ENCODE results near the gene CROCC.

CROCC gene

GRCh38 chr1:16986113-16986512 lies 64.4 kb downstream of the CROCC start:
- H3K36me3 ChIP-seq (ENCODE audit: control insufficient read depth, insufficient read depth, low read length): peaks cover 22% of the 10 kb centered on the region

GRCh38 chr1:16986560-16986959 lies 64.8 kb downstream of the CROCC start:
- no peaks in the 10 kb centered on the region for H3K9me3 ChIP-seq (ENCODE audit: control insufficient read depth, insufficient read depth, low read length)
- H3K9ac ChIP-seq (ENCODE audit: low read depth, low read length): no peak overlapping the region
- H3K4me3 ChIP-seq (ENCODE audit: low read depth, low read length): no peak overlapping the region
- no peak overlapping the region for H3K27ac ChIP-seq (ENCODE audit: low read depth, low read length)
- H3K36me3 ChIP-seq (ENCODE audit: control insufficient read depth, insufficient read depth, low read length): peaks cover 24% of the 10 kb centered on the region
- H3K4me1 ChIP-seq (ENCODE audit: control insufficient read depth, insufficient read depth, low read length): no peaks in the 10 kb centered on the region
- no peaks in the 10 kb centered on the region for H3K27me3 ChIP-seq (ENCODE audit: control insufficient read depth, insufficient read depth, low read length)

More at GRCh38 chr1:16986113-16986512, 64.4 kb downstream of the CROCC start:
- Histone ChIP-seq H3K9me3 (ENCODE audit: control insufficient read depth, insufficient read depth, low read length) (no peaks in the 10 kb centered on the region), H3K27ac (ENCODE audit: low read depth, low read length) (no peak overlapping the region), H3K4me3 (ENCODE audit: low read depth, low read length) (no peak overlapping the region), H3K27me3 (ENCODE audit: control insufficient read depth, insufficient read depth, low read length) (no peaks in the 10 kb centered on the region), H3K4me1 (ENCODE audit: control insufficient read depth, insufficient read depth, low read length) (no peaks in the 10 kb centered on the region; the same call in 1 of the 2 replicates), H3K9ac (ENCODE audit: low read depth, low read length) (no peak overlapping the region)

- Histone ChIP-seq H3K4me3 (ENCODE audit: low read depth, low read length) (no peak overlapping the region), H3K9me3 (ENCODE audit: control insufficient read depth, insufficient read depth, low read length) (no peaks in the 10 kb centered on the region), H3K4me1 (ENCODE audit: control insufficient read depth, insufficient read depth, low read length) (no peaks in the 10 kb centered on the region), H3K9ac (ENCODE audit: low read depth, low read length) (no peak overlapping the region), H3K27ac (ENCODE audit: low read depth, low read length) (no peak overlapping the region), H3K27me3 (ENCODE audit: control insufficient read depth, insufficient read depth, low read length) (no peaks in the 10 kb centered on the region), H3K36me3 (ENCODE audit: control insufficient read depth, insufficient read depth, low read length) (peaks cover 24% of the 10 kb centered on the region)
Observed at GRCh38 chr1:16986962-16987361, 65.2 kb downstream of the CROCC start.

- H3K4me1 ChIP-seq (ENCODE audit: control insufficient read depth, insufficient read depth, low read length): no peaks in the 10 kb centered on the region
- no peak overlapping the region for H3K27ac ChIP-seq (ENCODE audit: low read depth, low read length)
- peaks cover 24% of the 10 kb centered on the region for H3K36me3 ChIP-seq (ENCODE audit: control insufficient read depth, insufficient read depth, low read length)
- no peaks in the 10 kb centered on the region for H3K27me3 ChIP-seq (ENCODE audit: control insufficient read depth, insufficient read depth, low read length)
- H3K9me3 ChIP-seq (ENCODE audit: control insufficient read depth, insufficient read depth, low read length): no peaks in the 10 kb centered on the region
- no peak overlapping the region for H3K4me3 ChIP-seq (ENCODE audit: low read depth, low read length)
- no peak overlapping the region for H3K9ac ChIP-seq (ENCODE audit: low read depth, low read length)
Observed at GRCh38 chr1:16988210-16988609, 66.5 kb downstream of the CROCC start.

- Histone ChIP-seq H3K27ac (ENCODE audit: low read depth, low read length) (no peak overlapping the region), H3K9ac (ENCODE audit: low read depth, low read length) (no peak overlapping the region), H3K27me3 (ENCODE audit: control insufficient read depth, insufficient read depth, low read length) (no peaks in the 10 kb centered on the region), H3K36me3 (ENCODE audit: control insufficient read depth, insufficient read depth, low read length) (peaks cover 25% of the 10 kb centered on the region), H3K4me3 (ENCODE audit: low read depth, low read length) (no peak overlapping the region), H3K9me3 (ENCODE audit: control insufficient read depth, insufficient read depth, low read length) (no peaks in the 10 kb centered on the region), H3K4me1 (ENCODE audit: control insufficient read depth, insufficient read depth, low read length) (no peaks in the 10 kb centered on the region)
Observed at GRCh38 chr1:16989676-16990391, 68.1 kb downstream of the CROCC start.

GRCh38 chr1:16991571-16991970 lies 69.8 kb downstream of the CROCC start:
- Histone ChIP-seq H3K4me1 (ENCODE audit: control insufficient read depth, insufficient read depth, low read length) (no peaks in the 10 kb centered on the region), H3K9ac (ENCODE audit: low read depth, low read length) (no peak overlapping the region), H3K27me3 (ENCODE audit: control insufficient read depth, insufficient read depth, low read length) (no peaks in the 10 kb centered on the region), H3K36me3 (ENCODE audit: control insufficient read depth, insufficient read depth, low read length) (peaks cover 27% of the 10 kb centered on the region), H3K27ac (ENCODE audit: low read depth, low read length) (no peak overlapping the region), H3K4me3 (ENCODE audit: low read depth, low read length) (no peak overlapping the region), H3K9me3 (ENCODE audit: control insufficient read depth, insufficient read depth, low read length) (no peaks in the 10 kb centered on the region)

GRCh38 chr1:16992102-16992501 lies 70.4 kb downstream of the CROCC start:
- H3K27ac ChIP-seq (ENCODE audit: low read depth, low read length): no peak overlapping the region
- no peak overlapping the region for H3K9ac ChIP-seq (ENCODE audit: low read depth, low read length)
- no peaks in the 10 kb centered on the region for H3K9me3 ChIP-seq (ENCODE audit: control insufficient read depth, insufficient read depth, low read length)
- H3K36me3 ChIP-seq (ENCODE audit: control insufficient read depth, insufficient read depth, low read length): peaks cover 32% of the 10 kb centered on the region
- H3K4me1 ChIP-seq (ENCODE audit: control insufficient read depth, insufficient read depth, low read length): no peaks in the 10 kb centered on the region
- H3K27me3 ChIP-seq (ENCODE audit: control insufficient read depth, insufficient read depth, low read length): no peaks in the 10 kb centered on the region
- H3K4me3 ChIP-seq (ENCODE audit: low read depth, low read length): no peak overlapping the region

- no peak overlapping the region for H3K27ac ChIP-seq (ENCODE audit: low read depth, low read length)
- H3K4me1 ChIP-seq (ENCODE audit: control insufficient read depth, insufficient read depth, low read length): no peaks in the 10 kb centered on the region
- no peak overlapping the region for H3K9ac ChIP-seq (ENCODE audit: low read depth, low read length)
- no peaks in the 10 kb centered on the region for H3K27me3 ChIP-seq (ENCODE audit: control insufficient read depth, insufficient read depth, low read length)
- H3K4me3 ChIP-seq (ENCODE audit: low read depth, low read length): no peak overlapping the region
- no peaks in the 10 kb centered on the region for H3K9me3 ChIP-seq (ENCODE audit: control insufficient read depth, insufficient read depth, low read length)
- peaks cover 36% of the 10 kb centered on the region for H3K36me3 ChIP-seq (ENCODE audit: control insufficient read depth, insufficient read depth, low read length)
Observed at GRCh38 chr1:16992675-16993074, 70.9 kb downstream of the CROCC start.

GRCh38 chr1:16993521-16994038 lies 71.8 kb downstream of the CROCC start:
- peaks cover 34% of the 10 kb centered on the region for H3K36me3 ChIP-seq (ENCODE audit: control insufficient read depth, insufficient read depth, low read length)
- no peak overlapping the region for H3K9ac ChIP-seq (ENCODE audit: low read depth, low read length)
- no peak overlapping the region for H3K4me3 ChIP-seq (ENCODE audit: low read depth, low read length)
- no peaks in the 10 kb centered on the region for H3K9me3 ChIP-seq (ENCODE audit: control insufficient read depth, insufficient read depth, low read length)
- no peaks in the 10 kb centered on the region for H3K4me1 ChIP-seq (ENCODE audit: control insufficient read depth, insufficient read depth, low read length)
- H3K27me3 ChIP-seq (ENCODE audit: control insufficient read depth, insufficient read depth, low read length): no peaks in the 10 kb centered on the region
- no peak overlapping the region for H3K27ac ChIP-seq (ENCODE audit: low read depth, low read length)

- no peaks in the 10 kb centered on the region for H3K27me3 ChIP-seq (ENCODE audit: control insufficient read depth, insufficient read depth, low read length)
- no peak overlapping the region for H3K9ac ChIP-seq (ENCODE audit: low read depth, low read length)
- H3K4me1 ChIP-seq (ENCODE audit: control insufficient read depth, insufficient read depth, low read length): no peaks in the 10 kb centered on the region
- no peak overlapping the region for H3K27ac ChIP-seq (ENCODE audit: low read depth, low read length)
- H3K9me3 ChIP-seq (ENCODE audit: control insufficient read depth, insufficient read depth, low read length): no peaks in the 10 kb centered on the region
- peaks cover 33% of the 10 kb centered on the region for H3K36me3 ChIP-seq (ENCODE audit: control insufficient read depth, insufficient read depth, low read length)
- H3K4me3 ChIP-seq (ENCODE audit: low read depth, low read length): no peak overlapping the region
Observed at GRCh38 chr1:16996845-16997244, 75.1 kb downstream of the CROCC start.

GRCh38 chr1:16998589-16998988 lies 76.9 kb downstream of the CROCC start:
- no peak overlapping the region for H3K4me3 ChIP-seq (ENCODE audit: low read depth, low read length)
- H3K9me3 ChIP-seq (ENCODE audit: control insufficient read depth, insufficient read depth, low read length): no peaks in the 10 kb centered on the region
- no peaks in the 10 kb centered on the region for H3K4me1 ChIP-seq (ENCODE audit: control insufficient read depth, insufficient read depth, low read length)
- H3K27me3 ChIP-seq (ENCODE audit: control insufficient read depth, insufficient read depth, low read length): no peaks in the 10 kb centered on the region
- no peak overlapping the region for H3K27ac ChIP-seq (ENCODE audit: low read depth, low read length)
- H3K9ac ChIP-seq (ENCODE audit: low read depth, low read length): no peak overlapping the region
- peaks cover 48% of the 10 kb centered on the region for H3K36me3 ChIP-seq (ENCODE audit: control insufficient read depth, insufficient read depth, low read length)

All from HUES48 (cell line).